Measurements from ENCODE around the gene BTNL3. TPM values are rescaled to one million over a fixed set of nuclear protein-coding genes. Genes with fewer than 3 reads are reported as not detected.

The BTNL3 gene
- total and polyA plus RNA-seq, 2 experiments from 2014 or later = 0.08 TPM; not detected in 1

DNA sequence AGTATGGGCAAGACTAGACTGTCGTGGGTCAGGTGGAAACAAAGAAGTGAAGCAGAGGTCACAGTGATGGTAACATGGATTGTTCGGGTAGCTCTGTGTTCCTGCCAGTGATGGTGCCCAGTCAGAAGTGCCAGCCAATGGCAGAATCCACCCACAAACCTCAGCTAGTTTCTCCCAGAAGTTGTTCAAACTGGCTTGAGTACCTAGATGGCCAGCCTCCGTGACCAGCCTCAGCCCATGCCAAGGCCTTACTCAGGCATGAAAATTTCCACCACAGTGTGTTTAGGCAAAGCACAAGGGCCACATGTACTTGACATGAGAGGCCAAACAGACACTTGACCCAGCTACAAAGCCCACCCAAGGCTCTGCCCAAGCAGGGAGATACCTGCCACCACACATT is 32.0 kb downstream of the BTNL3 start:
- DNase-seq (ENCODE audit: low spot score) (no peak), ATAC-seq (no peak)
- TF ChIP-seq, protein P1, sequence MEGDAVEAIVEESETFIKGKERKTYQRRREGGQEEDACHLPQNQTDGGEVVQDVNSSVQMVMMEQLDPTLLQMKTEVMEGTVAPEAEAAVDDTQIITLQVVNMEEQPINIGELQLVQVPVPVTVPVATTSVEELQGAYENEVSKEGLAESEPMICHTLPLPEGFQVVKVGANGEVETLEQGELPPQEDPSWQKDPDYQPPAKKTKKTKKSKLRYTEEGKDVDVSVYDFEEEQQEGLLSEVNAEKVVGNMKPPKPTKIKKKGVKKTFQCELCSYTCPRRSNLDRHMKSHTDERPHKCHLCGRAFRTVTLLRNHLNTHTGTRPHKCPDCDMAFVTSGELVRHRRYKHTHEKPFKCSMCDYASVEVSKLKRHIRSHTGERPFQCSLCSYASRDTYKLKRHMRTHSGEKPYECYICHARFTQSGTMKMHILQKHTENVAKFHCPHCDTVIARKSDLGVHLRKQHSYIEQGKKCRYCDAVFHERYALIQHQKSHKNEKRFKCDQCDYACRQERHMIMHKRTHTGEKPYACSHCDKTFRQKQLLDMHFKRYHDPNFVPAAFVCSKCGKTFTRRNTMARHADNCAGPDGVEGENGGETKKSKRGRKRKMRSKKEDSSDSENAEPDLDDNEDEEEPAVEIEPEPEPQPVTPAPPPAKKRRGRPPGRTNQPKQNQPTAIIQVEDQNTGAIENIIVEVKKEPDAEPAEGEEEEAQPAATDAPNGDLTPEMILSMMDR (conservative IDR thresholded peaks at IDR 0.05; ENCODE audit: low read depth in 2 of 2) = no peak
- TF ChIP-seq, protein P2, sequence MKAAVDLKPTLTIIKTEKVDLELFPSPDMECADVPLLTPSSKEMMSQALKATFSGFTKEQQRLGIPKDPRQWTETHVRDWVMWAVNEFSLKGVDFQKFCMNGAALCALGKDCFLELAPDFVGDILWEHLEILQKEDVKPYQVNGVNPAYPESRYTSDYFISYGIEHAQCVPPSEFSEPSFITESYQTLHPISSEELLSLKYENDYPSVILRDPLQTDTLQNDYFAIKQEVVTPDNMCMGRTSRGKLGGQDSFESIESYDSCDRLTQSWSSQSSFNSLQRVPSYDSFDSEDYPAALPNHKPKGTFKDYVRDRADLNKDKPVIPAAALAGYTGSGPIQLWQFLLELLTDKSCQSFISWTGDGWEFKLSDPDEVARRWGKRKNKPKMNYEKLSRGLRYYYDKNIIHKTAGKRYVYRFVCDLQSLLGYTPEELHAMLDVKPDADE (IDR thresholded peaks at IDR 0.05) = no peak
- TF ChIP-seq CREB1 (CRISPR knock-in tag; IDR thresholded peaks at IDR 0.05; ENCODE audit: low read depth) = no peak
- TF ChIP-seq, protein P3, sequence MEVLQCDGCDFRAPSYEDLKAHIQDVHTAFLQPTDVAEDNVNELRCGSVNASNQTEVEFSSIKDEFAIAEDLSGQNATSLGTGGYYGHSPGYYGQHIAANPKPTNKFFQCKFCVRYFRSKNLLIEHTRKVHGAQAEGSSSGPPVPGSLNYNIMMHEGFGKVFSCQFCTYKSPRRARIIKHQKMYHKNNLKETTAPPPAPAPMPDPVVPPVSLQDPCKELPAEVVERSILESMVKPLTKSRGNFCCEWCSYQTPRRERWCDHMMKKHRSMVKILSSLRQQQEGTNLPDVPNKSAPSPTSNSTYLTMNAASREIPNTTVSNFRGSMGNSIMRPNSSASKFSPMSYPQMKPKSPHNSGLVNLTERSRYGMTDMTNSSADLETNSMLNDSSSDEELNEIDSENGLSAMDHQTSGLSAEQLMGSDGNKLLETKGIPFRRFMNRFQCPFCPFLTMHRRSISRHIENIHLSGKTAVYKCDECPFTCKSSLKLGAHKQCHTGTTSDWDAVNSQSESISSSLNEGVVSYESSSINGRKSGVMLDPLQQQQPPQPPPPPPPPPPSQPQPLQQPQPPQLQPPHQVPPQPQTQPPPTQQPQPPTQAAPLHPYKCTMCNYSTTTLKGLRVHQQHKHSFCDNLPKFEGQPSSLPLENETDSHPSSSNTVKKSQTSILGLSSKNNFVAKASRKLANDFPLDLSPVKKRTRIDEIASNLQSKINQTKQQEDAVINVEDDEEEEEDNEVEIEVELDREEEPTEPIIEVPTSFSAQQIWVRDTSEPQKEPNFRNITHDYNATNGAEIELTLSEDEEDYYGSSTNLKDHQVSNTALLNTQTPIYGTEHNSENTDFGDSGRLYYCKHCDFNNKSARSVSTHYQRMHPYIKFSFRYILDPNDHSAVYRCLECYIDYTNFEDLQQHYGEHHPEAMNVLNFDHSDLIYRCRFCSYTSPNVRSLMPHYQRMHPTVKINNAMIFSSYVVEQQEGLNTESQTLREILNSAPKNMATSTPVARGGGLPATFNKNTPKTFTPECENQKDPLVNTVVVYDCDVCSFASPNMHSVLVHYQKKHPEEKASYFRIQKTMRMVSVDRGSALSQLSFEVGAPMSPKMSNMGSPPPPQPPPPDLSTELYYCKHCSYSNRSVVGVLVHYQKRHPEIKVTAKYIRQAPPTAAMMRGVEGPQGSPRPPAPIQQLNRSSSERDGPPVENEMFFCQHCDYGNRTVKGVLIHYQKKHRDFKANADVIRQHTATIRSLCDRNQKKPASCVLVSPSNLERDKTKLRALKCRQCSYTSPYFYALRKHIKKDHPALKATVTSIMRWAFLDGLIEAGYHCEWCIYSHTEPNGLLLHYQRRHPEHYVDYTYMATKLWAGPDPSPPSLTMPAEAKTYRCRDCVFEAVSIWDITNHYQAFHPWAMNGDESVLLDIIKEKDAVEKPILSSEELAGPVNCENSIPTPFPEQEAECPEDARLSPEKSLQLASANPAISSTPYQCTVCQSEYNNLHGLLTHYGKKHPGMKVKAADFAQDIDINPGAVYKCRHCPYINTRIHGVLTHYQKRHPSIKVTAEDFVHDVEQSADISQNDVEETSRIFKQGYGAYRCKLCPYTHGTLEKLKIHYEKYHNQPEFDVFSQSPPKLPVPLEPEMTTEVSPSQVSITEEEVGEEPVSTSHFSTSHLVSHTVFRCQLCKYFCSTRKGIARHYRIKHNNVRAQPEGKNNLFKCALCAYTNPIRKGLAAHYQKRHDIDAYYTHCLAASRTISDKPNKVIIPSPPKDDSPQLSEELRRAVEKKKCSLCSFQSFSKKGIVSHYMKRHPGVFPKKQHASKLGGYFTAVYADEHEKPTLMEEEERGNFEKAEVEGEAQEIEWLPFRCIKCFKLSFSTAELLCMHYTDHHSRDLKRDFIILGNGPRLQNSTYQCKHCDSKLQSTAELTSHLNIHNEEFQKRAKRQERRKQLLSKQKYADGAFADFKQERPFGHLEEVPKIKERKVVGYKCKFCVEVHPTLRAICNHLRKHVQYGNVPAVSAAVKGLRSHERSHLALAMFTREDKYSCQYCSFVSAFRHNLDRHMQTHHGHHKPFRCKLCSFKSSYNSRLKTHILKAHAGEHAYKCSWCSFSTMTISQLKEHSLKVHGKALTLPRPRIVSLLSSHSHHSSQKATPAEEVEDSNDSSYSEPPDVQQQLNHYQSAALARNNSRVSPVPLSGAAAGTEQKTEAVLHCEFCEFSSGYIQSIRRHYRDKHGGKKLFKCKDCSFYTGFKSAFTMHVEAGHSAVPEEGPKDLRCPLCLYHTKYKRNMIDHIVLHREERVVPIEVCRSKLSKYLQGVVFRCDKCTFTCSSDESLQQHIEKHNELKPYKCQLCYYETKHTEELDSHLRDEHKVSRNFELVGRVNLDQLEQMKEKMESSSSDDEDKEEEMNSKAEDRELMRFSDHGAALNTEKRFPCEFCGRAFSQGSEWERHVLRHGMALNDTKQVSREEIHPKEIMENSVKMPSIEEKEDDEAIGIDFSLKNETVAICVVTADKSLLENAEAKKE (CRISPR knock-in tag; IDR thresholded peaks at IDR 0.05) = no peak
- TF ChIP-seq NANOG (IDR thresholded peaks at IDR 0.05; ENCODE audit: borderline replicate concordance) = no peak
- no peak for TF ChIP-seq ZNF114 (CRISPR knock-in tag; IDR thresholded peaks at IDR 0.05)
- no peak for TF ChIP-seq EZH2 (IDR thresholded peaks at IDR 0.05; ENCODE audit: low read depth, unreplicated experiment)
- no peak for TF ChIP-seq STAT1 (IDR thresholded peaks at IDR 0.05; ENCODE audit: unreplicated experiment)
- H3K36me3 ChIP-seq (ENCODE audit: insufficient read depth) = no peaks in the 10 kb centered on the region
- H3K9me3 Mint-ChIP-seq = peaks cover 12% of the 10 kb centered on the region
- no peak overlapping the region for H3K27ac Mint-ChIP-seq
- no peaks in the 10 kb centered on the region for H3K4me1 Mint-ChIP-seq
- H4K20me1 ChIP-seq (replicated peaks; ENCODE audit: insufficient read depth) = no peaks in the 10 kb centered on the region
- H3K27me3 Mint-ChIP-seq (ENCODE audit: insufficient read depth, low read depth, poor library complexity) = no peaks in the 10 kb centered on the region
- no peak overlapping the region for H3K4me3 Mint-ChIP-seq
- H3K27me3 ChIP-seq (ENCODE audit: insufficient read depth) = no peaks in the 10 kb centered on the region
- no peaks in the 10 kb centered on the region for H3K36me3 Mint-ChIP-seq (ENCODE audit: low read depth)
- no peak overlapping the region for H3K4me3 ChIP-seq
- H2AFZ ChIP-seq = no peak overlapping the region
- H3F3A ChIP-seq (replicated peaks; ENCODE audit: low read depth) = no peaks in the 10 kb centered on the region
- H3K27ac ChIP-seq (ENCODE audit: low read depth) = no peak overlapping the region
- no peak overlapping the region for H3K4me2 ChIP-seq
- no peaks in the 10 kb centered on the region; the same call in 1 of the 2 replicates for H3K9me2 ChIP-seq (ENCODE audit: insufficient read depth)
- no peaks in the 10 kb centered on the region for H3K4me1 ChIP-seq (ENCODE audit: insufficient read depth)
- no peaks in the 10 kb centered on the region for H3K79me2 ChIP-seq (replicated peaks; ENCODE audit: insufficient read depth)

All from GM23338 (cell line).